Keratinocyte (primary cell): Measurements from ENCODE around the gene ATP5F1E. TPM values are rescaled to one million over a fixed set of nuclear protein-coding genes. Genes with fewer than 3 reads are reported as not detected.

Experiments used
- DNase-seq: peaks from one replicate; pipeline ENCODE4 v3.0.0-alpha.2; 2011; ENCODE audit warnings: low read depth, missing footprints, low spot score
- FAIRE-seq: peaks from 2 replicates; lab custom pipeline; 2011; peaks lifted over from hg19 to GRCh38; lab: Jason Lieb, UNC
- H2AFZ ChIP-seq: 2 replicates; pipeline ENCODE4 v1.6.0; 2012; ENCODE audit warnings: low read length, control low read depth, inconsistent platforms; ENCODE audit not compliant: control insufficient read depth
- H3K27ac ChIP-seq: 2 replicates; pipeline ENCODE4 v1.5.1; 2011; ENCODE audit warnings: low read length; ENCODE audit not compliant: control insufficient read depth, insufficient read depth
- H3K27me3 ChIP-seq: 3 replicates; pipeline ENCODE4 v1.6.0; 2011; ENCODE audit warnings: low read length; ENCODE audit not compliant: control insufficient read depth, insufficient read depth; ENCODE audit errors: extremely low read depth
- H3K36me3 ChIP-seq, 2 experiments: 2 replicates in 1 of 2; 3 replicates in 1 of 2; pipeline ENCODE4 v1.5.1; 2011; ENCODE audit warnings: low read length in 2 of 2, mild to moderate bottlenecking in 1 of 2; ENCODE audit not compliant: control insufficient read depth in 2 of 2, insufficient read depth in 2 of 2; ENCODE audit errors: extremely low read depth in 1 of 2
- H3K4me1 ChIP-seq: 3 replicates; pipeline ENCODE4 v1.5.1; 2011; ENCODE audit warnings: low read length; ENCODE audit not compliant: control insufficient read depth, insufficient read depth; ENCODE audit errors: extremely low read depth
- H3K4me2 ChIP-seq: 3 replicates; pipeline ENCODE4 v1.6.0; 2011; ENCODE audit warnings: low read depth, low read length; ENCODE audit not compliant: control insufficient read depth, insufficient read depth; ENCODE audit errors: extremely low read depth
- H3K4me3 ChIP-seq, 3 experiments: fragments of 200-600 bp in 1 of 3; sonication (generic) in 1 of 3; 2 replicates in 2 of 3; 3 replicates in 1 of 3; pipeline ENCODE4 v1.5.1; 2011 to 2016; ENCODE audit warnings: low read length in 3 of 3, mild to moderate bottlenecking in 3 of 3, control low read depth in 2 of 3, inconsistent platforms in 1 of 3, low read depth in 1 of 3, mixed read lengths in 1 of 3, mixed run types in 1 of 3, moderate library complexity in 1 of 3; ENCODE audit not compliant: control insufficient read depth in 2 of 3, insufficient read depth in 2 of 3; ENCODE audit errors: extremely low read depth in 1 of 3
- H3K79me2 ChIP-seq: 2 replicates; pipeline ENCODE4 v1.6.0; 2012; ENCODE audit warnings: low read length; ENCODE audit not compliant: control insufficient read depth, insufficient read depth
- H3K9ac ChIP-seq: 3 replicates; pipeline ENCODE4 v1.6.0; 2011; ENCODE audit warnings: low read length; ENCODE audit not compliant: control insufficient read depth, insufficient read depth; ENCODE audit errors: extremely low read depth
- H3K9me1 ChIP-seq: 3 replicates; pipeline ENCODE4 v1.6.0; 2011; ENCODE audit warnings: low read length; ENCODE audit not compliant: control insufficient read depth, insufficient read depth; ENCODE audit errors: extremely low read depth
- H3K9me3 ChIP-seq: 2 replicates; pipeline ENCODE4 v1.5.1; 2012; ENCODE audit warnings: low read depth, low read length; ENCODE audit not compliant: control insufficient read depth
- H4K20me1 ChIP-seq: 3 replicates; pipeline ENCODE4 v1.6.0; 2011; ENCODE audit warnings: low read length; ENCODE audit not compliant: control insufficient read depth, insufficient read depth; ENCODE audit errors: extremely low read depth
- CTCF ChIP-seq, 3 experiments: IDR thresholded peaks in 1 of 3; conservative IDR thresholded peaks in 1 of 3; optimal IDR thresholded peaks in 1 of 3; 2 replicates in 2 of 3; 3 replicates in 1 of 3; pipeline versions ENCODE3 to v1.5.1; 2011; ENCODE audit warnings: low read length in 3 of 3, mild to moderate bottlenecking in 3 of 3, moderate library complexity in 2 of 3, control low read depth in 1 of 3, inconsistent platforms in 1 of 3; ENCODE audit not compliant: insufficient read depth in 2 of 3; ENCODE audit errors: extremely low read depth in 1 of 3
- EZH2 ChIP-seq: IDR thresholded peaks from one replicate; pipeline ENCODE4 v1.6.1; 2012; ENCODE audit warnings: inconsistent platforms, mild to moderate bottlenecking, low read length, moderate library complexity
- dilution Hi-C: fragments of 300-500 bp; cut with MboI; formaldehyde crosslinking; loops from one replicate; pipeline ENCODE4 v1.7.0; 2020; ENCODE audit warnings: low sequenced_read_pairs; ENCODE audit not compliant: extremely low pct_ligation_motif_present
- polyA plus RNA-seq, 5 experiments: library from polyadenylated mRNA; depleted of rRNA in 3 of 5; stranded (reverse) in 3 of 5; stranded (forward) in 1 of 5; unstranded in 1 of 5; fragments of >200 nt; gene quantifications; 1 replicate in 1 of 5; 2 replicates in 3 of 5; 3 replicates in 1 of 5; pipeline versions ENCODE4 v1.2.1 to v1.2.3, GENCODE V29; 2011 to 2012; ENCODE audit warnings: missing spikeins in 2 of 5, low read depth in 1 of 5, low replicate concordance in 1 of 5

The ATP5F1E gene
- polyA plus RNA-seq, 1 donor (not counting 4 experiments of a cell fraction or from before 2014, with no cell fraction given), result 99.7 TPM

DNA sequence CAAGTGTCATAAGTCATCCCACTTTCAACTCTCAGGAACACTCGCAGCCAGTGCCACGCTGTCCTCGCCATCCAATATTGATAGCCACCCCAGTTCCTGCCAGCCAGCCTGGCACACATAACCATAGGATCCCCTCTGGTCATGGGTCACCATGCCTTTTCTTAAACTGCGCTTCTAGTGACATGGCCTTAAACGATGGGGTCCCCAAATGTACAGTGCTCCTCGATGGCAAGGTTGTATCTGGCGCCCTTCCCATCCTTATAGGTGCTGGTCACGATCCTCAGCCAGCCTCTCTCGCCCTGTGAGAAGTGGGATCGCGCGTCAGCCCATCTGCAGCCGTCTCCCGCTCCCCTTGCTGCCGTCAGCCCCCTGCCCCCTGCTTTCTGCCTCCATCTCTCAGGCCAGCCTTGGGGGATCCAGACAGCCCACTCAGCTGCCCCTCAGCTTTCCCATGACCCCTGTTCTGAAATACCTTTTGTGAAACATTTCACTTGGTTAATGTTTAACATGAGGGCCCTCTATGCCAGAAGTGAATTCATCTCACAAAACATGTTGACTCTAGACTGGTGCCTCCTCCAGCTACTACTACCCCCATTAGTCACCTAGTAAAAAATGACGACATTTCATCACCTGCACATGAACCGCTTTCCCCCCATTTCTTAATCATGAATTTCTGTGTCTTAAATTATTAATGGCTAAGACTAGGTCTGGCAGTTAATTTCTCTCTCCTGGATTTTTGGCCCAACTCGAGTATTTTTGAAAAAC lies 36.5 kb downstream of the ATP5F1E start:
- no peaks in the 10 kb centered on the region for H3K79me2 ChIP-seq
- no peak overlapping the region for H3K27ac ChIP-seq
- no peak overlapping the region for H2AFZ ChIP-seq
- H3K9me3 ChIP-seq, result no peaks in the 10 kb centered on the region
- H3K4me2 ChIP-seq, result no peak overlapping the region
- peaks cover 35 to 36% of the 10 kb centered on the region in 2 experiments for H3K36me3 ChIP-seq
- no peak overlapping the region for H3K4me3 ChIP-seq
- H4K20me1 ChIP-seq, result no peaks in the 10 kb centered on the region
- DNase-seq (no peak), FAIRE-seq (no peak)
- dilution Hi-C loops, result no loop called here
- H3K27me3 ChIP-seq, result no peaks in the 10 kb centered on the region
- no peaks in the 10 kb centered on the region for H3K9me1 ChIP-seq
- H3K4me1 ChIP-seq, result no peaks in the 10 kb centered on the region
- no peak overlapping the region for H3K9ac ChIP-seq
- TF ChIP-seq EZH2, result no peak
- no peak for TF ChIP-seq CTCF (optimal IDR thresholded peaks at IDR 0.05 in 1 of 3, IDR thresholded peaks at IDR 0.05 in 1 of 3, conservative IDR thresholded peaks at IDR 0.05 in 1 of 3; ENCODE audit: extremely low read depth in 1 of 3, insufficient read depth in 2 of 3, low read length in 3 of 3)

DNA sequence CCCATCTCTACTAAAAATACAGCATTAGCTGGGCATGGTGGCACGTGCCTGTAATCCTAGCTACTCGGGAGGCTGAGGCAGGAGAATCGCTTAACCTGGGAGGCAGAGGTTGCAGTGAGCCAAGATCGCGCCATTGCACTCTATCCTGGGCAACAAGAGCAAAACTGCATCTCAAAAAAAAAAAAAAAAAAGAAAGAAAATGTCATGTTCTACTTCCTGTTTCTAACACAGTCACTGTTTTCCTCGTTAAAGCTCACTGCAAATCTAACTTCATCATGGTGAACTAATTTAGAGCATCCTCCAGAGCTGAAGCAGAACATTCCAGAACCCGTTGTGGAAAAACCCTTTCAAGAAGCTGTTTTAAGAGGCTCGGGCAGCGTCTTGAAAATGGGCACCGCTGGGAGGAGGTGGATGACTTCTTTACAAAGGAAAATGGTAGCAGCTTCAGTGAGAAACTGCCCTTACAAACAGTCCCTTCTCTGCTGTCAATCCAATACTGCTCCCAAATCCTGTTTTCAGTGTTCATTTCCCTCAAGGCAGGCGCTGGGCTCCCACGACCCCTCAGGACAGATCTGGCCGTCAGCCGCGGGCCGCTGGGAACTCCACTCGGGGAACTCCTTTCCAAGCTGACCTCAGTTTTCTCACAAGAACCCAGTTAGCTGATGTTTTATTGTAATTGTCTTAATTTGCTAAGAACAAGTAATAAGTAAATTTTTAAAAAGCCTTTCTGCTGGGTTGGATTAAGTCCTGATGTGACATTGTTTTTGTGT lies 37.6 kb downstream of the ATP5F1E start:
- no peaks in the 10 kb centered on the region for H4K20me1 ChIP-seq
- FAIRE-seq (no peak), DNase-seq (no peak)
- no peaks in the 10 kb centered on the region for H3K4me1 ChIP-seq
- no peaks in the 10 kb centered on the region for H3K9me1 ChIP-seq
- TF ChIP-seq CTCF (optimal IDR thresholded peaks at IDR 0.05 in 1 of 3, IDR thresholded peaks at IDR 0.05 in 1 of 3, conservative IDR thresholded peaks at IDR 0.05 in 1 of 3; ENCODE audit: extremely low read depth in 1 of 3, insufficient read depth in 2 of 3, low read length in 3 of 3) (no peak), EZH2 (no peak)
- H3K36me3 ChIP-seq, result peaks cover 36 to 39% of the 10 kb centered on the region in 2 experiments
- H3K27ac ChIP-seq, result no peak overlapping the region
- H3K27me3 ChIP-seq, result no peaks in the 10 kb centered on the region
- no peak overlapping the region for H2AFZ ChIP-seq
- dilution Hi-C loops, result no loop called here
- H3K79me2 ChIP-seq, result no peaks in the 10 kb centered on the region
- H3K9ac ChIP-seq, result no peak overlapping the region
- H3K4me2 ChIP-seq, result no peak overlapping the region
- H3K9me3 ChIP-seq, result no peaks in the 10 kb centered on the region
- H3K4me3 ChIP-seq, result no peak overlapping the region
